Measurements from ENCODE around the gene NTM.
"Not testable (repeated sequence)": the region's sequence is repeated elsewhere in the genome, so short reads cannot be mapped to it uniquely, and the experiment has no call there.

Gene NTM

GRCh38 chr11:131668500-131669400, 298.3 kb downstream of the NTM start:
- DNase-seq (ENCODE audit: low spot score): peak; percentile 70

- DNase-seq (ENCODE audit: low spot score): no peak
These were observed 299.0 kb downstream of the NTM start for GRCh38 chr11:131669401-131669780.

GRCh38 chr11:131670876-131671275, 300.5 kb downstream of the NTM start:
- DNase-seq (ENCODE audit: low spot score): no peak

GRCh38 chr11:131671320-131671719, 300.9 kb downstream of the NTM start:
- no peak for DNase-seq (ENCODE audit: low spot score)

- no peak for DNase-seq (ENCODE audit: low spot score)
These were observed 301.3 kb downstream of the NTM start for GRCh38 chr11:131671734-131672133.

GRCh38 chr11:131672191-131672590, 301.8 kb downstream of the NTM start:
- DNase-seq (ENCODE audit: low spot score): no peak

GRCh38 chr11:131674051-131674755, 303.8 kb downstream of the NTM start:
- peak; percentile 62 for DNase-seq (ENCODE audit: low spot score)

GRCh38 chr11:131675121-131675888, 304.9 kb downstream of the NTM start:
- DNase-seq (ENCODE audit: low spot score): no peak

GRCh38 chr11:131677828-131678470, 307.5 kb downstream of the NTM start:
- no peak for DNase-seq (ENCODE audit: low spot score)

GRCh38 chr11:131678658-131679340, 308.4 kb downstream of the NTM start:
- DNase-seq (ENCODE audit: low spot score): no peak

- not testable (repeated sequence) for DNase-seq (ENCODE audit: low spot score)
These were observed 310.0 kb downstream of the NTM start for GRCh38 chr11:131680448-131680847.

- no peak for DNase-seq (ENCODE audit: low spot score)
These were observed 311.5 kb downstream of the NTM start for GRCh38 chr11:131681920-131682319.

- no peak for DNase-seq (ENCODE audit: low spot score)
These were observed 312.1 kb downstream of the NTM start for GRCh38 chr11:131682373-131683015.

GRCh38 chr11:131683131-131683530, 312.7 kb downstream of the NTM start:
- no peak for DNase-seq (ENCODE audit: low spot score)

GRCh38 chr11:131683666-131684065, 313.3 kb downstream of the NTM start:
- DNase-seq (ENCODE audit: low spot score): no peak

GRCh38 chr11:131684111-131685060, 314.0 kb downstream of the NTM start:
- no peak for DNase-seq (ENCODE audit: low spot score)

GRCh38 chr11:131685206-131685605, 314.8 kb downstream of the NTM start:
- DNase-seq (ENCODE audit: low spot score): no peak

GRCh38 chr11:131685906-131686305, 315.5 kb downstream of the NTM start:
- DNase-seq (ENCODE audit: low spot score): no peak

GRCh38 chr11:131686836-131687235, 316.4 kb downstream of the NTM start:
- DNase-seq (ENCODE audit: low spot score): no peak
